ENCODE measurements around the gene TEX14.

- no peak for TF ChIP-seq ATF3 (IDR thresholded peaks at IDR 0.05; ENCODE audit: borderline replicate concordance, extremely low read depth, low read depth, low read length)
- no peak for TF ChIP-seq CHD2 (IDR thresholded peaks at IDR 0.05; ENCODE audit: borderline replicate concordance, low read depth, low read length)
These were observed 14.5 kb downstream of the TEX14 start for GRCh38 chr17:58677194-58677880.

Measured in GM12878 (cell line).